Omental fat pad (tissue), 4 donors: Measurements from ENCODE around the gene COIL. TPM values are rescaled to one million over a fixed set of nuclear protein-coding genes. Genes with fewer than 3 reads are reported as not detected.

Source experiments
- ATAC-seq: fragments of 150-250 bp; one replicate; pipeline ENCODE4 v1.9.1; 2016; ENCODE audit warnings: mild to moderate bottlenecking, moderate library complexity; ENCODE audit not compliant: low FRiP score
- DNase-seq: peaks from one replicate; pipeline ENCODE4 v3.0.0-alpha.2; 2019; ENCODE audit warnings: low spot score
- CTCF ChIP-seq, 3 donors: fragments of 450-650 bp; IDR thresholded peaks; one replicate each; pipeline ENCODE4 v1.5.1; 2016 to 2017; ENCODE audit warnings: antibody characterized with exemption in 3 of 3, mild to moderate bottlenecking in 3 of 3, moderate library complexity in 2 of 3
- total RNA-seq, 4 donors: library from RNA; depleted of rRNA; stranded (reverse); fragments of >200 nt; gene quantifications; one replicate each; pipeline ENCODE4 v1.1.0, GENCODE V29; 2016

The COIL gene
- total RNA-seq, 4 donors from 2014 or later = 6.7 to 13.4 (median 9.3) TPM

- ATAC-seq (no peak), DNase-seq (no peak)
- TF ChIP-seq CTCF (IDR thresholded peaks at IDR 0.05) = no peak
Observed at GRCh38 chr17:56896217-56896967, 64.5 kb downstream of the COIL start.

GRCh38 chr17:56894859-56895455 lies 65.9 kb downstream of the COIL start:
- no peak for TF ChIP-seq CTCF (IDR thresholded peaks at IDR 0.05)
- ATAC-seq (no peak), DNase-seq (no peak)

GRCh38 chr17:56893503-56893902 lies 67.3 kb downstream of the COIL start:
- ATAC-seq = no peak
- TF ChIP-seq CTCF (IDR thresholded peaks at IDR 0.05) = no peak
- no peak for DNase-seq

- TF ChIP-seq CTCF (IDR thresholded peaks at IDR 0.05) = no peak
- DNase-seq = no peak
Observed at GRCh38 chr17:56892333-56892732, 68.5 kb downstream of the COIL start.

GRCh38 chr17:56891751-56892150 lies 69.1 kb downstream of the COIL start:
- ATAC-seq (no peak), DNase-seq (no peak)
- no peak for TF ChIP-seq CTCF (IDR thresholded peaks at IDR 0.05)

More at GRCh38 chr17:56892333-56892732, 68.5 kb downstream of the COIL start:
- no peak for ATAC-seq

GRCh38 chr17:56890906-56891674 lies 69.8 kb downstream of the COIL start:
- TF ChIP-seq CTCF (IDR thresholded peaks at IDR 0.05) = no peak
- ATAC-seq (no peak), DNase-seq (no peak)
